ENCODE results near the gene RBP5.

Gene RBP5

DNA sequence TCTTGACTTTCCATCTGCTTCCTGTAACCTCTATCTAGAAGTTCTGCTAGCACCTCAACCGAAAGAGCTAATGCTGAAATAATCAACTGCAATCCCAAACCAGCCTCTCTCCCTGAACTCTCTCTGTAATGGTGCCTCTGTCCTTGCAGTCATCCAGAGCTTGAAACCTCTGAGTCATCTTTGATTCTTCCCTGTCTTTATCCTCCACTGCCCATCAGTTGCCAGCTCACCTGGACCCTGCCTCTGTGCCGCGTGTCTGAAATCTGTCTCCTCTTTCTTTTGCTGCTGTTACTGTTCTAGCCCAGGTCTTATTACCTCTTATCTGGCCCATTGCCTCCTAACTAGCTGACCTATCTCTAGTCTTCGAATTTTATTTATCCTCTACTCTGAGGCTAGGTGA lies 17.0 kb upstream of the RBP5 start:
- no peak for DNase-seq (ENCODE audit: low read depth)

DNA sequence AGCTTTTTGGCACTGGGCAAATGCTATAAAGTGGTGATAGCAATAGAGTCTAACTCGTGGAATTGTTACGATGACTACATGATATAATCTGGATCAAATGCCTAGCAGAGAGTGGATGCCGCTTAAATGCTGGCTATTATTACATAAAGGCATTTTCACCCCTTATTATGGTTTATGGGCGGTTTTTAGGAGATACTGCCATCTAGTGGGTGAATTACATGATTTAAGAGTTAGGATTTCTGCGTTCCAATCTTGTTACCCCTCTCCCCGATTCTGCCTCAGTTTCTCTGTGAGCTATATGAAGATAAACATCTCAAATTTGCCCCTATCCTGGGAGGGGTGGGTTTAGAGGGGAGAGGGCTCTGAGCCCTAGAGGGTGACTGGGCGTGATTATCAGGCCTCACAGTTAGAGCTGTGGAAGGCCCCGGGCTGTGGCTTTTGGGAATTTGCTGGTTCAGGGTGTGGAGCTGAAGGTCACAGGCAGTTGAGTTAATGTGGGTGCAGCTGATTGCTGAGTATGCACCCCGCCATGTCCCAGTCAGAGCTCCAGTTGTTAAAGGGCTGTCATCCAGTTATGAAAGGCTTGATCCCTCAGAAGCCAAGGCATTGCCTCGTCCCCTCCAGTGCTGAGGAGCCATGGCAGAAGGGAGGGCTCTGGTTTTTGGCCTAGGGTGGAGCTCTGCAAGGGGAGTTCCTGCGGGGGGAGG lies 15.9 kb upstream of the RBP5 start:
- DNase-seq (ENCODE audit: low read depth): no peak

DNA sequence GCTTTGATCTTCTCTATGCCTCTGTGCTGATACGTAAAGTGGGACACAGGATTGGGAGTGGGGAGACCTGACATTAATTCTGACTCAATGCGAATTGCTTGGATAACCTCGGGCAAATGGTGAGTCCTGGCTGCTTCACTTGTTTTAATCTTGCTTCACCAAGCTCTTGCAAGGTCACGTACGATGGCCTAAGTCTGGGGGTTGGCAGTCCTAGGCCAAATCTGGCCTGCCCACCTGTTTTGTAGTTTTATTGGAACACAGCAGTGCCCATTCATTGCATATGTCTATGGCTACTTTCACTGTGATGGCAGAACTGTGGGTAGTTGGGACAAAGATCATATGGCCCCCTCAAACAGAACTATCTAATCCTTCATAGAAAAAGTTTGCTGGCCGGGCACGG lies 14.9 kb upstream of the RBP5 start:
- DNase-seq (ENCODE audit: low read depth): no peak

DNA sequence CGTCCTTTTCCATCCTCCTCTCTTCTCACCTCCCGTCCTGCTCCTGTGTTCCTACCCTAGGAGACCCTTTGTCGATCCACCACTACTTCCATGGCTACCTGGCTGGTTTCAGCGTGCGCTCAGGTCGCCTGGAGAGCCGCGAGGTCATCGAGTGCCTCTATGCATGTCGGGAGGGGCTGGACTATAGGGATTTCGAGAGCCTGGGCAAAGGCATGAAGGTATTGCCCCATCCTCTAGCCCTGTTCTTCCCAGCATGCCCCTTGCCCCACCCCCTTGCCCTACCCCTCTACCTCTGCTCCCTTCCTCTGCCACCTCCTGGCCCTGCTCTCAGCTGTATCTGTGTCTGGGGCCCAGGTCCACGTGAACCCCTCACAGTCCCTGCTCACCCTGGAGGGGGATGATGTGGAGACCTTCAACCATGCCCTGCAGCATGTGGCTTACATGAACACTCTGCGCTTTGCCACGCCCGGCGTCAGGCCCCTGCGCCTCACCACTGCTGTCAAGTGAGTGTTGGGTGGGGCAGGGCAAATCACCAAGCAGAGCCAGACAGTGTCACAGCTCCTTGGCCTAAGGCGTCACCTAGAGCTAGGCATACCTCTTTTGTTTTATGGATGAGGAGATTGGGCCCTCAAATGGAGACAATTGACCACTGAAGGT lies 14.2 kb upstream of the RBP5 start:
- no peak for DNase-seq (ENCODE audit: low read depth)

DNA sequence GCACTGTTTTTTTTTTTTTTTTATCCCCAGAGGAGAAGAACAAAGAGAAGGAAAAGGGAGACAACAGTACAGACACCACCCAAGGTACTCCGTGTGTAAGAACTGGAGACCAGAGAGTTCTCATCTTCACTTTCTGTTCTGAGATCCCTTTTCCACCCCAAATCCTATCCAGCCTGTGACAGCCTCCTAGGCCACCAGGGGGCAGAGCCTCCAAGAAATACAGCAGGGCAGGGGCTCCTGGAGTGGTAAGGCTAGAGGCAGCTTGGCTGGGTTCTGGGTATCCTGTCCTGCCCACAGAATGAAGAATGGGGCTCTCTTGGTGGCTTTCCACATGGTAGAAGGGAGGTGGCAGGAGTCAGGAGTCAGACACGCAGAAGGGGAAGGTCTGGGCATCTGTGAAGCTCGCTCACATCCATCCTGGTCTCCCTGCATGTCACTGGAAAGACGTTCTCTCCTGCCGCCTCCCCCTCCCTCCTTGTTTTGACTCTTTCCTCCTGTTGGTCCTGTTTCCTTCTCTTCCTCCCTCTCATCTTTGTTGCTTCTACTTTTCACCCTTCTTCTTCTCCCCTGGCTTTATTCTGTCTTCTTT lies 13.5 kb upstream of the RBP5 start:
- DNase-seq (ENCODE audit: low read depth): peak; percentile 26

DNA sequence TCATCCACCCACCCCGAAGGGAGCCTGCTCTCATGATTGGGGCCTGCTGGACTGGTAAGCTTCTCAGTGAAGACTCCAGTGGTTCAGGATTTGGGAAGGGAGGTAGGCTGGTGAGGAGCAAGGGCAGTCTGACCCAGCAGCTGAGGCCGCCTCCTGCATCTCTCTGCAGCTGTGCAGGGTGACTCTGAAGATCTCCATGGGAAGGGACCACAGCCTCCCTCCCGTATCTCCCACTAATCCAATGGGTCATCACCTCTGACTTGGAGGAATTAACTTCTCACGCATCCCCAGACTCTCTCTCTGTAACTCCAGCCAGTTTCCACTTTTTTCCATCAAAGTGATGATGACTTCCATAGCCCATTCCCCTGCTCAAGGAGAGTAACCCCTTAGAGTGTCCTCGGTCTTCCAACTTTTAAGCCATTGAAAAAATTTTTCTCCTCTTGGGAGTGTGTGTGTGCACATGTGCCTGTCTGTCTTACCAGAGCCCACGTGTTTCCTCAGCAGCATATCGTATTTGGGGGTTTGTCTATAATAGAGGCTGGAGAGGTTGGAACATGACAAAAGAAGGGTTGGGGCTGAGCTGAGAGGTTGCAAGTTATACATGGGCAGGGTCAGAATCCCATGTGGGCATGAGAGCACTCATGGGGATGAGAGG lies 12.8 kb upstream of the RBP5 start:
- no peak for DNase-seq (ENCODE audit: low read depth)

DNA sequence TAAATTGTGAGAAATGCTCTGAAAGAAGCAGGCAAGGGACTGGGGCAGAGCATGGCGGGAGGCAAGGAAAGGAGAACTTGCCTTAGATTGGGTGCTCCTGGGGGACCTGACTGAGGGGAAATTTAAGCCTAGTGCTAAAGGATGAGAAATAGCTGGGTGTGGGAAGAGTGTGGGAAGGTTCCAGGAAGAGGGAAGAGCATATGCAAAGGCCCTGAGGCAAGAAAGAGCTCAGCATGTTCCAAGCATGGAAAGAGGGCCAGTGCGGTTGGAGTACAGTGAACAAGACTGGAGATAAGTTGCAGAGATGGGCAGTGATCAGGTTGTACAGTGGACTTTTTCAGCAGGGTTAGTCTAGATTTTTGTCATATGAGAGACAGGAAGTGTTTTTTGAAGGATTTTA lies 10.5 kb upstream of the RBP5 start:
- no peak for DNase-seq (ENCODE audit: low read depth)

DNA sequence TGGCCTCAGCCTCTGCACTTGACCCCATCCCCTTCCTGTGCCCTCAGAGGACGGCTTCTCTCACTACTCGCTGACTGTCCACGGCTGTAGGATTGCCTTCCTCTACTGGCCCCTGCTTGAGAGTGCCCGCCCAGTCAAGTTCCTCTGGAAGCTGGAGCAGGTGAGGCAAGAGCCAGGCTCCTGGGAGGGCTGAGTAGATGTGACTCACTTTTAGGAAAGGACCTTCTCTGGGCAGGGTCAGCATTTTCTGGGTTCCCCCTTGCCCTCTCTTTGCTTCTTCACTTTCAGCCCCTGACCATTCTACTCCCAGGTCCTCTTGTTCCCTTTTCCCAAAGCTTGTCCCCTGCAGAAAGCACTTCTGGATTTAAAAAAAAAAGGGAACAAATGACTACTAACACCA lies 9.2 kb upstream of the RBP5 start:
- no peak for DNase-seq (ENCODE audit: low read depth)

DNA sequence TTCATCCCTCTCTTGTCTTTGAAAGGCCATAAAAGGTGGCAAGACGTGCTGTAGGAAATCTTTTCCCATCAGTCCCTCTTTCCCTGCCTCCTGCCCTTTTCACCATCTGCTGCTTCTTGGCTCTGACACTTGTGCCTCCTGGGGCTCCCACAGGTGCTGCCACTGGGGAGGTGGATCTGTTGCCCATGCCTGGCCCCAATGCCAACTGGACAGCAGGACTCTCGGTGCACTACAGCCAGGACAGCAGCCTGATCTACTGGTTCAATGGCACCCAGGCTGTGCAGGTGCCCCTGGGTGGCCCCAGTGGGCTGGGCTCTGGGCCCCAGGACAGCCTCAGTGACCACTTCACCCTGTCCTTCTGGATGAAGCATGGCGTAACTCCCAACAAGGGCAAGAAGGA lies 8.0 kb upstream of the RBP5 start:
- no peak for DNase-seq (ENCODE audit: low read depth)

DNA sequence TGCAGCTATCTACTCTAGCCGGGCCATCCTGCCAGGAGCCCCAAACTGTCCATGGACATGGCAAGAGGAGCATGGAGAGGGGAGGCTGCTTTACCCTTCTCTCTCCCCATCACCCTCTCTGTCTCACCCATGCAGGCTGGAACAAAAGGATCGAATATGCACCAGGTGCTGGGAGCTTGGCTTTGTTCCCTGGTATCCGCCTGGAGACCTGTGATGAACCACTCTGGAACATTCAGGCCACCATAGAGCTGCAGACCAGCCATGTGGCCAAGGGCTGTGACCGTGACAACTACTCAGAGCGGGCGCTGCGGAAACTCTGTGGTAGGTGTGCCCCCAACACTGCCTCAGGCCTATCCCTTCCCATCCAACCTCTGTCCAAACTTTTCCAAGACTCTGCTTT lies 7.4 kb upstream of the RBP5 start:
- no peak for DNase-seq (ENCODE audit: low read depth)

DNA sequence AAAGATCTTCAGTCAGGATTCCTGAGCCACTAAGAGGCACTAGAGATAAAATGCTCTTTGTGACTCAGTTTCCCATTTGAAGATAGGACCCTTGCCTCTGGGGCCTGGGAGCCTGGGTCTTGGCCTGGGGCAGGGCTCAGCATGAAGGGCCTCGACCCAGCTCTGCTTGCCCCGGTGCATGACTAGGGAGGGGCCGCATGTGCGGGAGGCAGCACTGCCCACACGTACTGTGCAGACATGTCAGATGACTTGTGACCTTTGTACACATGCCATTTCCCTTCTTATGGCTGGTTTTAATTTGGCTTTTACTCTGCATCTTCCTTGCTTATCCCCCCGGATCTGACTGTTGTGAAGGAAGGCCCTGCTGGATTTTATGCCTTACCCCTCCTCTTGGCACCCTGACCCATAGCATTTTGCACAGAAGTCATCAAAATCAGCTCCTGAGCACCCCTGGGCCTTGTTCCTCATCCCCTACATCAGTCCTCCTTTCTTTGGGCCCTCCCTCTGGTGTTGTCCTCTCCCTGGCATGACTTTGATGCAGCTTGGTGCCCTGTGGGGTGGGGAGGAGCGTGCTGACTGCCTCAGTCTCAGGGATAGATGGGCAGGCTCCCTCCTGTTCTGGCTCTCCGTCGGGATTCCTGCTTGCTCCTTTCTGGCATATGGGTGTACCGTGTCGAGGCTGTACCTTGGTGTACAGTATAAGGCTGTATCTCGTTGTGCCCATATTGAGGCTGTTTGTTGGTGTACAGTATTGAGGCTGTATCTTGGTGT lies 5.9 kb upstream of the RBP5 start:
- no peak for DNase-seq (ENCODE audit: low read depth)

DNA sequence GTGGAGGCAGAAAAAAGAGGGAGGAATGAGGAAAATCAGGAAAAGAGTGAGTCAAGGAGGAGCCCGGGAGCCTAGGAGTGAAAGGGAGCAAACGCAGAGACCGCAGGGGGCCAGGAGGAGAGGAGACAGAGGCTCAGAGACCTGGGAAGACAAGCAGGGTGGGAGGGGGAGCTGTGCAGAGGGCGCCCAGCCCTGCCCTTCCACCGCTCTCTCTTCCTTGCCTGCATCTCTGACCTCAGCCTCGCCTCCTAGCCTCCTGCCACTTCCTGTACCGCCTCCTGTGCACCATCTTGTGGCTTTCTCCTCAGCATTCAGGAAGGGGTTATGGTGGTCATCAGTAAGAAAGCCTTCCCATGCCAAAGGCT lies 2.8 kb upstream of the RBP5 start:
- DNase-seq (ENCODE audit: low read depth): no peak

DNA sequence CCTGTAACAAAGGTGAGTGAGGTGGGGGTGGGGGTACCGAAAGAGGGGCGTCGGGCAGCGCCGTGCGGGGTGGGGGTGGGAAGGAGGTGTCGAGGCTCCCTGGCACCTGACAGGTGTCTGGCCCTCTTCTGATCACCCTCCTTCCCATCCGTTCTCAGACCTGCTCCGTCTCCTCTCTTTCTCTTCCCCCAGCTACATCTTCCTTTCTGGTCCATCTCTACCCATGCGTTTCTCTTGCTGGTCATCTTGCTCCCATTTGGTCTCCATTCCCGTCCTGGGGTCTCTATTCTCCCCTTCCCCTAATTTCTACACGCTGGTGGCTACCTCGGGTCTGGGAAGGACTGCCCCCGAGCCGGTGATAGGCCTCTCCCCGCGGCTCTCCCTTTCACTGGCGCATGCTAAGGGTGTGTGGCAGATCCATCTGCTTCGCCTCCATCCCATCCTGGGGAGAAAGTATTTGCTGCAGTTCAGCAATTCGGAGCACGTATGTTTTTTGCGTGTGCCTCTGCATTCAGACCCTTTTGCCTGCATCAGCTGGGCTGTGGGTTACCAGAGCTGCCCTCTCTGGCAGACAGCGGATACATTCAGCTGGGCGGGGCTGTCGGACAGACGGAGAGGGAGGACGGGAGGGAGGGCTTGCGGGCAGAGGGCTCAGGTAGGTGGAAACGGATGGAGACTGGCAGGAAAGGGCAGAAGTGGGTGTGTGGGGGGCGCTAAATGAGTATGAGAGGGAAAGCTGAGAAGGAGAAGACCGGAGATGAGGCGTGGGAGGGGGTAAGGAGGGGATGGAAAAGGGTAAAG lies 2.2 kb upstream of the RBP5 start:
- no peak for DNase-seq (ENCODE audit: low read depth)

DNA sequence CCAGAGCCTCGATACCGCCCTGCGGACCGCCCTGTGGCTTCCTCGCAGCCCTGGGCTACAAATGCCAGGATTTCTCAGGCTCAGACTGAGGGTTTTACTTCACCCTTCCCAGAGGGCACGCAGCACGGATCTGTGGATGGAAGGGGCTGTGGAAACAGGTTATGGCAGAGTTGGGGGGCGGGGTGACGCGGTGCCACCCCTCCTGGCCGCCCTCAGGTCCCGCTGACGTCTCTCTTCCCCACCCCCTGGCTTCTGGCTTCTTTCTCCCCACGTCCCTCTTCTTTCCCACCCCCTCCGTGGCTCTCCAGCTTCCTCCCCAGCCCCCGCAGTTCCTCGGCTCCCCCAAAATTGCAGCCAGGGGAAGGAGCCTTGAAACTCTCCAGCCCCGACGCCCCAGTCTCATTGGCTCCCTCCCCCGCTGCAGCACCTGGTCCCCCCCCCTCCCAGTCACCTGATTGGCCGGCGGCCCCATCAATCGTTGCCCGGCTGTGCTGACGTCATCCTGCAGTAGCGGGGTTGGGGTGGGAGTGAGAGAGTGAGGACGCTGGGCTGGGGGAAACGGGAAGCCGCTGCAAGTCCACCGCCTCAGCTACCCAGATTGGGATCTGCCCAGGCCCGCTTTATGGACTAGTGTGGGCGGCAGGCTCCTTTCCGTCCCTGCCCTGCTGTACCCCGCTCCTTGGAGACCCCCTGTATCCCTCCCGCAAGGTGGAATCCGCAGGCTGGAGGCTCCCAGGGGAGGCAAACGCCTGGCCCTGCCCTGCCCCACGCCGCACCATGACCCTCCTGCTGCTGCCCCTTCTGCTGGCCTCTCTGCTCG lies 1.4 kb upstream of the RBP5 start, which contains the start of gene CLSTN3:
TSS of gene CLSTN3 (plus strand) at position 500 of the 820 bp plus-strand sequence. CDS start at position 778, 278 bp downstream.
- peak; percentile 85 for DNase-seq (ENCODE audit: low read depth)

DNA sequence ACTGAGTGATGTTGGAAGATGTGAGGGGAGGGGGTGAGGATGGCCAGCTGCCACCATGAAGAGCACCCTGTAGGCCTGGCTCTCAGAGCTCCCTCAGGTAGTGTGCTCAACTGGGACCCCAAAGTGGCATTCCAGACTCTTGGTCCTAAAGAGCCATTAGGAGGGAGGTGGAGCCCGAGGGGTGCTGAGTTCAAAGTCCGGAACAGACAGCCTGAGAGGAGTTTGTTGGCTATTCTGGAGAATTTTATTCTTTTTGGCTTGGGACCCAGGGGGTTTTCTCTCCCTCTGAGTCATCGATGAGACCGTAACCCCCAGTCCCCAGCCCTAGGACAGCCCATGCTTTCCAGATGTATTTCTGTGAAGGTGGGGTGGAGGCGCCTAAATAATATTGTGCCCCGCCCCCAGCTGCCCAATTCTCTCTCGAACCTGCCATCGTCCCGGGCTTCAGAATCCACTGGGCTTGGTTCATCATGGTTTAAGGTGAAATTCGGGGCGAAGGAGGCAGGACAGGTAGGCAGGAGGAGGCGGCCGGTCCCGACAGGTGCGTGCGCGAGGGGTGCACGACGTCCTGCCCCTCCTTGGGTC lies 690 bp upstream of the RBP5 start:
- no peak for DNase-seq (ENCODE audit: low read depth)

DNA sequence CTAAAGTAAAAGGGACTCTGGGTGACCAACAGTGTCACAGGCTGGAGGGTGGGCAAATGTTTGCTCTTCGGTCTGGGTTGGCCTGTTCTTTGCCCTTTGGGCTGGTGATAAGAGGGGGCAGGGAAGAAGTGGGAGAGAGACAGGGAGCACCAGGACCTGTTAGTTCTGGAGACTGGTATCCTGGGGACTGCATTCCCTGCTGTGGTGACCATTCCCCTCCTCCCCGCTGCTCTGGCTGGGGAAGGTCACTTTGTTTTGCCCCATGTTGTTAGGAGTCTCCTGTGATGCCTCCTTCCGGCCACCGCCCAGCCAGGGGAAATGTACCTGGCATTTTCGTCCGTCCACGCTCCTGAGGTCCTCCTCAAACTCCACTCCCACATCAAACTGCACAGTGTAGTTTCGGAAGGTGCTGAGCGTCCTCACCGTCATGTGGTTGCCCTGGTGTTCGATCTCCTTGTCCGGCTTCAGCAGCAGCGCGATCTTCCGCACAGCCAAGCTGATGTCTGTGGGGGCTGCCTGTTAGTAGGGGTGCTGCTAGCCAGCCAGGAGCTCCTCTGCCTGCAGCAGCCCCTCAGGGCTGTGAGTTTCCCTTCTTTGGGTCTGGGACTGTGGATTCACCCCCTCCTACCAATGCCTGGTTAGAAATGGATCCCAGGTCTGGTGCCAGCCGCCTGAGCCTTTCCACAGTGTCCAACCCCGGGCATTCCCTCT lies 618 bp downstream of the RBP5 start:
- DNase-seq (ENCODE audit: low read depth): no peak

DNA sequence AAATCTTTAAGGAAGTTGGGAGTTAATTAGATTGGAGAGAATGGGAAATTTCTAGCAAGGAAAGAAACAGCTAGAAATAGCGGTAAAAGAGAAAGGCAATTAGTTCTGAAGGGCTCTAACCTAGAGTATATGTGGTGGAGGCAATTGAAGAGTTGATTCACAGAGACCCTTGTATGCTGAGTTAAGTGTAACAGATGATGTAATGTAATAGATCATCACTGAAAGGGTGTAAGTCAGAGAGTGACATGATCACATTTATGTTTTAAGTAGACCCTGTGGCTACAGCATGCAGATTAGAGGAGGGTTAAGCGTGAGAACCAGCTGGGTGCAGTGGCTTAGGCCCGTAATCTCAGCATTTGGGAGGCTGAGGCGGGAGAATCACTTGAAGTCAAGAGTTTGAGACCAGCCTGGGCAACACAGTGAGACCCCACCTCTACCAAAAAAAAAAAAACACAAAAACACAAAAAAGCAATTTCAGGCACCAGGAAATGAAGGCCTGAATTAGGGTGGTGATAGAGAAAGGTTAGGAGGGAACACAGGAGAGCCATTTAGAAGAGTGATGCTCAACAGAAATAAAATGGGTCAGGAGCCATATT lies 3.0 kb downstream of the RBP5 start:
- no peak for DNase-seq (ENCODE audit: low read depth)

DNA sequence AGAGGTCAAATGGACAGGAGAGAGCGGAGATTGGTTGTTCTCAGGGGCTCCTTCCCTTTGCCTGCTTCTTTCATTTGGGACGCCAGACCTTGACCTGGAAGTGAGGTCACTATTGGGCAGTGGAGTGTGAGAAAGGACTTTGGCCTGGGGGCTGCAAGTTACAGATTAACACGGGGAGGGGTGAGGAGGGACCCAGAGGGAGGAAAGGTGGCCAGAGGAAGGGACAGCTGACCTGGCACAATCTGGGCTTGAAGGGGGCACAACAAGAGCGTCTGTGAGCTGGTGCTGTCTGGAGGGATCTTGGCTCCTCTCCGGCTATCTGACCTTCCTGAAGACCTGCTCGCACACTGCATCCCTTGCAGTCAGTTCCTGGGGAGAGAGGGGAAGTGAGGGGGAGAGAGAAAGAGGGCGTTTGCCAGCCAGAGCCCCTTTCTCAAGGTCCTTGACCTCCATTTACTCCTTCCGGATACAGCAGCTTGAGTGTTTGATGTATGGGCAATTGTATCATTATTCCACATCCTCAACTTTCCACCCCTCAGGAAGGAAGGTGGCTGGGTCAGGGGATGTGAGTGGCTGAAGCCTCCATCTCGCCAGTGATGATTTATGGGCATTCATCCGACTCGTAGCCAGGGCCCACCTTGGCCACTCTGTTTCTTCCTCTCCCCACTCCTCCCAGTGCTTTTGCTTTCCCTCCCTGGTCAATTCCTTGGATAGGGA lies 4.7 kb downstream of the RBP5 start:
- DNase-seq (ENCODE audit: low read depth): no peak
